GM12874 (cell line): ENCODE results near the gene RABEP2.

Experiments used
- TF ChIP-seq, protein P1 (sequence below): IDR thresholded peaks from 2 replicates; pipeline ENCODE4 v1.5.1; 2011; ENCODE audit warnings: low read depth, mild to moderate bottlenecking, control low read depth, low read length, moderate library complexity; ENCODE audit not compliant: insufficient read depth

Gene RABEP2

GRCh38 chr16:28863929-28864793 lies 60.9 kb downstream of the RABEP2 start:
- TF ChIP-seq, protein P1, sequence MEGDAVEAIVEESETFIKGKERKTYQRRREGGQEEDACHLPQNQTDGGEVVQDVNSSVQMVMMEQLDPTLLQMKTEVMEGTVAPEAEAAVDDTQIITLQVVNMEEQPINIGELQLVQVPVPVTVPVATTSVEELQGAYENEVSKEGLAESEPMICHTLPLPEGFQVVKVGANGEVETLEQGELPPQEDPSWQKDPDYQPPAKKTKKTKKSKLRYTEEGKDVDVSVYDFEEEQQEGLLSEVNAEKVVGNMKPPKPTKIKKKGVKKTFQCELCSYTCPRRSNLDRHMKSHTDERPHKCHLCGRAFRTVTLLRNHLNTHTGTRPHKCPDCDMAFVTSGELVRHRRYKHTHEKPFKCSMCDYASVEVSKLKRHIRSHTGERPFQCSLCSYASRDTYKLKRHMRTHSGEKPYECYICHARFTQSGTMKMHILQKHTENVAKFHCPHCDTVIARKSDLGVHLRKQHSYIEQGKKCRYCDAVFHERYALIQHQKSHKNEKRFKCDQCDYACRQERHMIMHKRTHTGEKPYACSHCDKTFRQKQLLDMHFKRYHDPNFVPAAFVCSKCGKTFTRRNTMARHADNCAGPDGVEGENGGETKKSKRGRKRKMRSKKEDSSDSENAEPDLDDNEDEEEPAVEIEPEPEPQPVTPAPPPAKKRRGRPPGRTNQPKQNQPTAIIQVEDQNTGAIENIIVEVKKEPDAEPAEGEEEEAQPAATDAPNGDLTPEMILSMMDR, result no peak

DNA sequence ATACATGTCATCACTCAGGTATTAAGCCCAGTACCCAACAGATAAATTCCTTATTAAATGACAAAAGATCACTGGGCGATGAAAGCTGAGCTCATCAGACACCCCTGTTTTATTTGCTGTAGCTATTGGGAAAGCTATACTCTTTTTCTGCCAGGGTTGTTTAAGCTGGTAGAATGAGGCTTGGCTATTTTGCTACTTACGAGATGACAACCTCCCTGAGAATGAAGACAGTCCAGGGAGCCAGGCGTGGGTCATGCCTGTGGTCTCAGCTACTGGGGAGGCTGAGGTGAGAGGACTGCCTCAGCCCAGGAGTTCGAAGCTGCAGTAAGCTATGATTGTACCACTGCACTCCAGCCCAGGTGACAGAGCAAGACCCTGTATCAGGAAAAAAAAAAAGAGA lies 65.7 kb downstream of the RABEP2 start:
- TF ChIP-seq, protein P1, result no peak

GRCh38 chr16:28858421-28858820 lies 66.6 kb downstream of the RABEP2 start:
- TF ChIP-seq, protein P1, result no peak
